Measurements from ENCODE around the gene OR6X1. TPM values are rescaled to one million over a fixed set of nuclear protein-coding genes. Genes with fewer than 3 reads are reported as not detected.

OR6X1 gene
- total and polyA plus RNA-seq, 9 of the 15 experiments (the other 6 are each of a cell fraction or from before 2014, with no cell fraction given): not detected

DNA sequence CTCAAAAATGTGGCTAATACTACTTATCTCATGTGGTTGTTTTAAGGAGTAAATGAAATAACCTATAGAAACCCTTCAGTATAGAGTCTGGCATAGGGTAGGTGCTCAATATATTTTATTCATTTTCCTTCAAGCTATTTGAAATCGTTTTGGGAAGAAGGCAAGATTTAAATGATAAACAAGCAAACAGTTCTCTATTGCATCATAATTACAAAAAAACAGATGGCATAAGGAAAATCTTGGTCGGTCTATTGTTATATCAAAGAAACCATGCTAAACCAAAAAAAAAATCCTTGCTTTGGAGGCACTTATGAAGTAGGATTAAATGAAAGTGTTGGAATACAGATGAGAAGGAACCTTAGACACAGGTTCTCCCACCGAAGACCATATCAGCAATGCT is 17.5 kb downstream of the OR6X1 start:
- POLR2A ChIA-PET: no interaction called here
- no peak overlapping the region for H3K9ac ChIP-seq (ENCODE audit: insufficient read depth in 1 of 2, low read depth in 2 of 2, low read length in 2 of 2)
- DNase-seq (ENCODE audit: extremely low read depth in 1 of 4, low spot score in 3 of 4): no peak
- intact Hi-C loops (cut with micrococcal nuclease): no loop called here
- H3K79me2 ChIP-seq (ENCODE audit: control insufficient read depth, insufficient read depth, low read length): peaks cover 84% of the 10 kb centered on the region
- H2AFZ ChIP-seq (ENCODE audit: low read depth, low read length): no peak overlapping the region
- H3K9me3 ChIP-seq (replicated peaks; ENCODE audit: control insufficient read depth, insufficient read depth, low read depth, low read length): no peaks in the 10 kb centered on the region
- H3K4me2 ChIP-seq (ENCODE audit: insufficient read depth, low read length): no peak overlapping the region
- H3K4me3 ChIP-seq: no peak overlapping the region
- TF ChIP-seq CEBPG (CRISPR knock-in tag; IDR thresholded peaks at IDR 0.05): no peak
- peak; percentile 53 to 79 for TF ChIP-seq CEBPG (tag; conservative IDR thresholded peaks at IDR 0.05 in 1 of 2, IDR thresholded peaks at IDR 0.05 in 1 of 2)
- peak; percentile 53 for TF ChIP-seq CEBPB (tag; IDR thresholded peaks at IDR 0.05)
- TF ChIP-seq SUPT5H (IDR thresholded peaks at IDR 0.05): no peak
- TF ChIP-seq, protein P1, sequence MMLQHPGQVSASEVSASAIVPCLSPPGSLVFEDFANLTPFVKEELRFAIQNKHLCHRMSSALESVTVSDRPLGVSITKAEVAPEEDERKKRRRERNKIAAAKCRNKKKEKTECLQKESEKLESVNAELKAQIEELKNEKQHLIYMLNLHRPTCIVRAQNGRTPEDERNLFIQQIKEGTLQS (IDR thresholded peaks at IDR 0.05): peak; percentile 58
- TF ChIP-seq, protein P1 (CRISPR knock-in tag; conservative IDR thresholded peaks at IDR 0.05): no peak
- H3K9me1 ChIP-seq (ENCODE audit: control insufficient read depth, insufficient read depth, low read length): no peaks in the 10 kb centered on the region
- in situ Hi-C loops (cut with MboI): no loop called here
- no TSS peak for BruUV-seq (replicated peaks)
- 79% methylated on average over 3 of the region's 3 CpGs for WGBS (ENCODE audit: insufficient coverage, low coverage, missing lambda C conversion rate)
- H3K27me3 ChIP-seq (ENCODE audit: control insufficient read depth in 2 of 2, insufficient read depth in 2 of 2, low read length in 2 of 2): no peaks in the 10 kb centered on the region
- no peak overlapping the region for H3K27ac ChIP-seq (ENCODE audit: extremely low read depth, low read depth, low read length)
- FAIRE-seq: no peak
- no peaks in the 10 kb centered on the region for H4K20me1 ChIP-seq (replicated peaks; ENCODE audit: control insufficient read depth, insufficient read depth, low read length)
- peaks cover 8 to 11% of the 10 kb centered on the region in 2 experiments; a peak in 4 of 5 replicates for H3K4me1 ChIP-seq (replicated peaks in 1 of 2; ENCODE audit: control insufficient read depth in 2 of 2, insufficient read depth in 2 of 2, low read length in 2 of 2)
- peaks cover 81% of the 10 kb centered on the region for H3K36me3 ChIP-seq (ENCODE audit: control insufficient read depth, insufficient read depth, low read length)
- ATAC-seq: no peak
- CTCF ChIA-PET (ENCODE audit: low intra/inter-chr PET ratio): no interaction called here

Data from K562 (cell line).